ENCODE results near the gene POGK. TPM values are rescaled to one million over a fixed set of nuclear protein-coding genes. Genes with fewer than 3 reads are reported as not detected.
A peak's percentile ranks its signal among the peaks of the same experiment; 100 is the strongest.

The POGK gene
- total and polyA plus RNA-seq, 10 of the 15 experiments (the other 5 are each of a cell fraction or from before 2014, with no cell fraction given), result 5.3 to 34.6 (median 18.7) TPM

GRCh38 chr1:166874464-166874863 lies 35.2 kb downstream of the POGK start:
- Histone ChIP-seq H3K36me3 (ENCODE audit: control insufficient read depth in 2 of 2, insufficient read depth in 2 of 2, low read length in 1 of 2) (no peaks in the 10 kb centered on the region; a peak in 1 of 4 replicates), H3K9me3 (replicated peaks; ENCODE audit: control insufficient read depth, insufficient read depth, low read length) (no peaks in the 10 kb centered on the region), H4K20me1 (ENCODE audit: control insufficient read depth, insufficient read depth) (no peaks in the 10 kb centered on the region), H3K4me2 (ENCODE audit: control insufficient read depth, insufficient read depth) (peak overlapping the region; percentile 70), H3K27me3 (replicated peaks in 1 of 2; ENCODE audit: control insufficient read depth in 2 of 2, insufficient read depth in 2 of 2, low read length in 1 of 2) (no peaks in the 10 kb centered on the region), H3K4me1 (ENCODE audit: control insufficient read depth, insufficient read depth, low read length) (peaks cover 11% of the 10 kb centered on the region), H3K27ac (ENCODE audit: control insufficient read depth, insufficient read depth) (no peak overlapping the region), H3K4me3 (no peak overlapping the region), H3K79me2 (ENCODE audit: control insufficient read depth, insufficient read depth, low read length) (peaks cover 49% of the 10 kb centered on the region), H2AFZ (ENCODE audit: control insufficient read depth, low read depth, low read length) (no peak overlapping the region), H3K9ac (ENCODE audit: control insufficient read depth, insufficient read depth, low read length) (no peak overlapping the region; the same call in 1 of the 2 replicates)
- intact Hi-C loops (cut with micrococcal nuclease; ENCODE audit: unreplicated experiment), result no loop called here
- no peak for DNase-seq (ENCODE audit: low read depth, low spot score)
- no peak for ATAC-seq
- in situ Hi-C loops (cut with MboI), result no loop called here
- FAIRE-seq, result no peak
- over 99% methylated on average over 8 of the region's 8 CpGs for WGBS (ENCODE audit: insufficient coverage, insufficient replicate concordance, low lambda C conversion rate, missing lambda C conversion rate)
- ChIA-PET RAD21 (ENCODE audit: unreplicated experiment) (interaction anchor here (1.1 kb wide), 1 partner anchor 33 kb away, joined by 3 read pairs; no protein-coding TSS in a partner anchor), CTCF (interaction anchor here (0.6 to 2.1 kb wide), 4 partner anchors 34 to 1137 kb away, joined by 3 to 10 read pairs (median 4); no protein-coding TSS in a partner anchor), SMC1A (ENCODE audit: uncharacterized antibody, unreplicated experiment) (no interaction called here), POLR2A (no interaction called here)
- TF ChIP-seq POLR2AphosphoS2 (IDR thresholded peaks at IDR 0.05; ENCODE audit: low read depth, low read length), result no peak
- no peak for TF ChIP-seq ESRRA (IDR thresholded peaks at IDR 0.05; ENCODE audit: low read length)
- TF ChIP-seq ZNF384 (IDR thresholded peaks at IDR 0.05; ENCODE audit: borderline replicate concordance, low read depth, low read length), result no peak
- TF ChIP-seq PRDM15 (CRISPR knock-in tag; IDR thresholded peaks at IDR 0.05), result no peak
- TF ChIP-seq YBX1 (IDR thresholded peaks at IDR 0.05), result no peak
- TF ChIP-seq ZBTB11 (CRISPR knock-in tag; IDR thresholded peaks at IDR 0.05), result no peak
- no peak for TF ChIP-seq MEF2B (IDR thresholded peaks at IDR 0.05; ENCODE audit: partially characterized antibody, poor library complexity, severe bottlenecking)
- no peak for TF ChIP-seq ZNF687 (IDR thresholded peaks at IDR 0.05)
- no TSS peak for BruUV-seq (replicated peaks)
